Osteoblast (primary cell): ENCODE data around the gene TTC28. TPM values are rescaled to one million over a fixed set of nuclear protein-coding genes. Genes with fewer than 3 reads are reported as not detected.
"Not testable (repeated sequence)": the region's sequence is repeated elsewhere in the genome, so short reads cannot be mapped to it uniquely, and the experiment has no call there.

Experiments
- DNase-seq: peaks from one replicate; pipeline ENCODE4 v3.0.0; 2011; ENCODE audit warnings: low spot score, mixed read lengths; ENCODE audit not compliant: insufficient read length; ENCODE audit errors: missing footprints
- H2AFZ ChIP-seq: 2 replicates; pipeline ENCODE4 v1.6.0; 2011; ENCODE audit warnings: mild to moderate bottlenecking, low read length
- H3K27ac ChIP-seq: 2 replicates; pipeline ENCODE4 v1.5.1; 2011; ENCODE audit warnings: mild to moderate bottlenecking, low read depth, low read length, moderate library complexity
- H3K27me3 ChIP-seq: 2 replicates; pipeline ENCODE4 v1.6.0; 2012; ENCODE audit warnings: mild to moderate bottlenecking, control low read depth, inconsistent platforms, low read length, moderate library complexity; ENCODE audit not compliant: insufficient read depth
- H3K36me3 ChIP-seq: 2 replicates; pipeline ENCODE4 v1.5.1; 2011; ENCODE audit warnings: mild to moderate bottlenecking, low read length, control low read depth, moderate library complexity; ENCODE audit not compliant: insufficient read depth
- H3K4me1 ChIP-seq: 2 replicates; pipeline ENCODE4 v1.5.1; 2011; ENCODE audit warnings: mild to moderate bottlenecking, low read length, control low read depth, moderate library complexity; ENCODE audit not compliant: insufficient read depth
- H3K4me2 ChIP-seq: 2 replicates; pipeline ENCODE4 v1.6.0; 2011; ENCODE audit warnings: mild to moderate bottlenecking, low read length; ENCODE audit not compliant: insufficient read depth
- H3K4me3 ChIP-seq: fragments of 200-600 bp; sonication (generic); 3 replicates; pipeline ENCODE4 v1.5.1; 2012; ENCODE audit warnings: mild to moderate bottlenecking, low read length, inconsistent platforms; ENCODE audit not compliant: insufficient read depth
- H3K79me2 ChIP-seq: 2 replicates; pipeline ENCODE4 v1.6.0; 2012; ENCODE audit warnings: mild to moderate bottlenecking, low read length, control low read depth, inconsistent platforms; ENCODE audit not compliant: insufficient read depth
- H3K9me3 ChIP-seq: 2 replicates; pipeline ENCODE4 v1.5.1; 2011; ENCODE audit warnings: low read depth, low read length, control low read depth
- H4K20me1 ChIP-seq: 2 replicates; pipeline ENCODE4 v1.6.0; 2012; ENCODE audit warnings: mild to moderate bottlenecking, low read length, control low read depth; ENCODE audit not compliant: insufficient read depth
- total RNA-seq: library from RNA; depleted of rRNA; stranded (reverse); fragments of >200 nt; gene quantifications from 2 replicates; pipeline ENCODE4 v1.2.3, GENCODE V29; 2012
- TF ChIP-seq, protein P1 (sequence below): IDR thresholded peaks from 2 replicates; pipeline ENCODE4 v1.5.1; 2011; ENCODE audit warnings: mild to moderate bottlenecking, low read depth, low read length, moderate library complexity; ENCODE audit errors: extremely low read depth

The TTC28 gene
- total RNA-seq: 40.4 and 48.1 TPM in 2 replicates

DNA sequence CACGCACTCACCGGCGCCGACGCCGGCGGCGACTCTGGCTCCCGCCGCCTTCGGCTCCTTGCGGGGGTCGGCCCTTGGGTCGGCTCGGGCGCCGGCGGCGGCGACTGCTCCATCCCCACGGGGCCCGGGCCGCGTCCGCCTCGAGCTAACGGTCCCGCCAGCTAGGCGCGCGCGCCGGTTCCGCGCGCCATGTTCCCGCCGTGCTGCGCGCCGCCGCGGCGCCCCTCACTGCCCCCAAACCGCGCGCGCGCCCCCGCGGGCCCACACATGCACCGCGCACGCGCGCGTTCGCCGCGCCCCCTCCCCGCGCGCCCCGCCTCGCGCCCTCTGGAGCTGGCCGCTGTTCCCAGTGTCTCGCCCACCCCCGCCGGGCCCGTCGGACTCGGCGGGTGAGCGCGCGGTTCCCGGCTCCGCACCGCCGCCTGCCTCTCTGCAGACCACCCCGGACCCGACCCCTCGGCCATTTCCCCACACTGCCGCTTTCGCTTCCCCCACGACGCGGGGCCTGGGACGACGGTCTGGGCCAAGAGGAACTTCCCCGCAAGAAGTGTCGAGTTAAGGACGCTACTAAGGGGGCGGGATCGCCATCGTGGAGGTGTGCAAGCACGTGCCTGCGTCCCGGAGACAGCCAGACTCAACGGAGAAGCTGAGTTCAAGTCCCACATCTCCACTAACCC, at the start of gene TTC28:
Gene TTC28 (minus strand): TSS at position 230 of the 677 bp plus-strand sequence. CDS start 117 bp downstream, at position 113.
- not testable (repeated sequence) for H4K20me1 ChIP-seq, H3K36me3 ChIP-seq, H3K27me3 ChIP-seq, H3K9me3 ChIP-seq, H3K4me1 ChIP-seq
- Histone ChIP-seq H2AFZ (peak within 1 kb of the TSS; percentile 95), H3K4me2 (peak within 1 kb of the TSS; percentile 86), H3K4me3 (peak within 1 kb of the TSS; percentile 85), H3K27ac (peak within 1 kb of the TSS; percentile 66), H3K79me2 (peaks cover 11% of the 10 kb centered on the region)
- DNase-seq: peak; percentile 89

DNA sequence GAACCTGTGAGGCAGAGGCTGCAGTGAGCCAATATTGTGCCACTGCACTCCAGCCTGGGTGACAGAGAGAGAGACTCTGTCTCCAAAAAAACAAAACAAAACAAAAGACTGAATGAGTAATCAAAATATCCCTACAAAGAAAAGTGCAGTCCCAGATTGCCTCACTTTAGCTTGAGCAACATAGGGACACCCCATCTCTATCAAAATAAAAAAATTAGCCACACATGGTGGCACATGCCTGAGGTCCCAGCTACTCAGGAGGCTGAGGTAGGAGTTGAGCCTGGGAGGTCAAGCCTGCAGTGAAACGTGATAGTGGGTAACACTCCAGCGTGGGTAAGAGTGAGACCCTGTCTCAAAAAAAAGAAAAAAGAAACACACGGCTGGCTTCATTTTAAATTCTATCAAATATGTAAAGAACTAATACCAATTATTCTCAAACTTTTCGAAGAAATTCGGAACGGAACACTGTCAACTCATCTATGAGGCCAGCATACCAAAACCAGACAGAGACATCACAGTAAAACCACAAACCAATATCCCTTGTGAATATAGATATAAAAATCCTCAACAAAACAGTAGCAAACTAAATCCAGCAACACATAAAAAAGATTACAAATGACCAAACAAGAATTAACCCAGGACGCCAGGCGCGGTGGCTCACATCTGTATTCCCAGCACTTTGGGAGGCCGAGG, 49.1 kb upstream of the TTC28 start:
- Histone ChIP-seq H3K36me3 (peaks cover 11% of the 10 kb centered on the region), H3K27me3 (no peaks in the 10 kb centered on the region), H3K9me3 (no peaks in the 10 kb centered on the region), H3K4me1 (peaks cover 9% of the 10 kb centered on the region), H3K4me2 (peak overlapping the region; percentile 56), H3K27ac (peak overlapping the region; percentile 59), H2AFZ (peak overlapping the region; percentile 9), H3K4me3 (no peak overlapping the region), H3K79me2 (peaks cover 2% of the 10 kb centered on the region), H4K20me1 (no peaks in the 10 kb centered on the region)
- peak; percentile 51 for DNase-seq
- TF ChIP-seq, protein P1, sequence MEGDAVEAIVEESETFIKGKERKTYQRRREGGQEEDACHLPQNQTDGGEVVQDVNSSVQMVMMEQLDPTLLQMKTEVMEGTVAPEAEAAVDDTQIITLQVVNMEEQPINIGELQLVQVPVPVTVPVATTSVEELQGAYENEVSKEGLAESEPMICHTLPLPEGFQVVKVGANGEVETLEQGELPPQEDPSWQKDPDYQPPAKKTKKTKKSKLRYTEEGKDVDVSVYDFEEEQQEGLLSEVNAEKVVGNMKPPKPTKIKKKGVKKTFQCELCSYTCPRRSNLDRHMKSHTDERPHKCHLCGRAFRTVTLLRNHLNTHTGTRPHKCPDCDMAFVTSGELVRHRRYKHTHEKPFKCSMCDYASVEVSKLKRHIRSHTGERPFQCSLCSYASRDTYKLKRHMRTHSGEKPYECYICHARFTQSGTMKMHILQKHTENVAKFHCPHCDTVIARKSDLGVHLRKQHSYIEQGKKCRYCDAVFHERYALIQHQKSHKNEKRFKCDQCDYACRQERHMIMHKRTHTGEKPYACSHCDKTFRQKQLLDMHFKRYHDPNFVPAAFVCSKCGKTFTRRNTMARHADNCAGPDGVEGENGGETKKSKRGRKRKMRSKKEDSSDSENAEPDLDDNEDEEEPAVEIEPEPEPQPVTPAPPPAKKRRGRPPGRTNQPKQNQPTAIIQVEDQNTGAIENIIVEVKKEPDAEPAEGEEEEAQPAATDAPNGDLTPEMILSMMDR: no peak

DNA sequence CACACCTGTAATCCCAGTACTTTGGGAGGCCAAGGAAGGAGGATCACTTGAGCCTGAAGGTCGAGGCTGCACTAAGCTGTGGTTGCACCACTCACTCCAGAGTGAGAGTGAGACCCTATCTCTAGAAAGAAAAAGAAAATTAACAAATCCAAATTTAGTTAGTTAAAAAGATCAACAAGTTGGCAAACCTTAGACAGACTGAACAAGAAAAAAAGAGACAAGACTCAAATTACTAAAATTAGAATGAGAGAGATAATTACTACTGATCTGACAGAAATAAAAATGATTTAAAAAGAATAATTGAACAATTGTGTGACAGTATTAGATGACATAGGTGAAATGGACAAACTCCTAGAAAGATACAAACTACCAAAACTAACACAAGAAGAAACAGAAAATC, 48.4 kb upstream of the TTC28 start:
- Histone ChIP-seq H3K4me1 (peaks cover 9% of the 10 kb centered on the region), H4K20me1 (no peaks in the 10 kb centered on the region), H3K4me2 (no peak overlapping the region), H3K36me3 (peaks cover 4% of the 10 kb centered on the region), H3K79me2 (peaks cover 2% of the 10 kb centered on the region), H3K9me3 (no peaks in the 10 kb centered on the region), H3K27ac (peak overlapping the region; percentile 59), H2AFZ (no peak overlapping the region), H3K4me3 (no peak overlapping the region), H3K27me3 (no peaks in the 10 kb centered on the region)
- TF ChIP-seq, protein P1: no peak
- no peak for DNase-seq

DNA sequence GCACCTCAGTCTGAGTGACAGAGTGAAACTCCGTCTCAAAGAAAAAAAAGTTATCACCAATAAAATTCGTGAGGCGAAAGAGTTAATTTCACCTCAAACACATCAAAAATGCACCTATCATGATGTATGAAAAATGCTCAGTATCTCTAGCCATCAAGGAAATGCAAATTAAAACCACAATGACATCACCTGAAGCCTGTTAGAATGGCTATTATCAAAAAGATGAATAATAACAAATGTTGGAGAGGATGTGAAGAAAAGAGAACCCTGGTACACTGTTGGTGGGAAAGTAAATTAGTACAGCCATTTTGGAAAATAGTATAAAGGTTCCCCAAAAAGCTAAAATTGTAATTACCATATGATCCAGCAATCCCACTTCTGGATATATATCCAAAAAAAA, 38.4 kb upstream of the TTC28 start:
- Histone ChIP-seq H4K20me1 (no peaks in the 10 kb centered on the region), H2AFZ (no peak overlapping the region), H3K4me2 (no peak overlapping the region), H3K36me3 (no peaks in the 10 kb centered on the region), H3K4me1 (peaks cover 1% of the 10 kb centered on the region), H3K79me2 (no peaks in the 10 kb centered on the region), H3K27me3 (no peaks in the 10 kb centered on the region), H3K27ac (no peak overlapping the region), H3K9me3 (no peaks in the 10 kb centered on the region), H3K4me3 (no peak overlapping the region)
- DNase-seq: no peak
- TF ChIP-seq, protein P1: no peak
